Neural progenitor cell (in vitro differentiated cells): ENCODE results near the gene ZNF689. TPM values are rescaled to one million over a fixed set of nuclear protein-coding genes. Genes with fewer than 3 reads are reported as not detected.

Experiments used
- DNase-seq: peaks from one replicate; pipeline ENCODE4 v3.0.0-alpha.2; 2016; ENCODE audit warnings: low spot score
- H2AFZ ChIP-seq: fragments of 200-600 bp; sonication (generic); replicated peaks from 2 replicates; pipeline ENCODE4 v1.6.1; 2016; ENCODE audit warnings: antibody characterized with exemption
- H3F3A ChIP-seq: fragments of 200-600 bp; sonication (generic); 2 replicates; pipeline ENCODE4 v1.6.1; 2016; ENCODE audit warnings: antibody characterized with exemption, low read depth
- H3K27ac ChIP-seq: fragments of 200-600 bp; sonication (generic); 2 replicates; pipeline ENCODE4 v1.5.1; 2016; ENCODE audit warnings: mild to moderate bottlenecking
- H3K27me3 ChIP-seq: fragments of 200-600 bp; sonication (generic); 2 replicates; pipeline ENCODE4 v1.6.1; 2016; ENCODE audit warnings: mild to moderate bottlenecking, moderate library complexity
- H3K36me3 ChIP-seq: fragments of 200-600 bp; sonication (generic); 2 replicates; pipeline ENCODE4 v1.5.1; 2016
- H3K4me1 ChIP-seq: fragments of 200-600 bp; sonication (generic); 2 replicates; pipeline ENCODE4 v1.6.1; 2016; ENCODE audit warnings: mixed run types
- H3K4me2 ChIP-seq: fragments of 200-600 bp; sonication (generic); 2 replicates; pipeline ENCODE4 v1.6.1; 2016
- H3K4me3 ChIP-seq: fragments of 200-600 bp; sonication (generic); 2 replicates; pipeline ENCODE4 v1.5.1; 2016
- H3K79me2 ChIP-seq: fragments of 200-600 bp; sonication (generic); 2 replicates; pipeline ENCODE4 v1.6.1; 2016; ENCODE audit warnings: low read depth
- H3K9ac ChIP-seq: fragments of 200-600 bp; sonication (generic); 2 replicates; pipeline ENCODE4 v1.6.1; 2016
- H3K9me3 ChIP-seq: fragments of 200-600 bp; sonication (generic); 2 replicates; pipeline ENCODE4 v1.5.1; 2016; ENCODE audit warnings: low read depth
- H4K20me1 ChIP-seq: fragments of 200-600 bp; sonication (generic); 2 replicates; pipeline ENCODE4 v1.6.1; 2016; ENCODE audit warnings: low read depth
- H3K27ac Mint-ChIP-seq: 3 replicates; pipeline ENCODE4 v1.8.0; 2021; ENCODE audit warnings: mixed read lengths
- H3K27me3 Mint-ChIP-seq: 2 replicates; pipeline ENCODE4 v1.8.0; 2022; ENCODE audit warnings: low read depth, mild to moderate bottlenecking, inconsistent platforms, moderate library complexity, mixed read lengths; ENCODE audit not compliant: insufficient read depth
- H3K36me3 Mint-ChIP-seq: 3 replicates; pipeline ENCODE4 v1.8.0; 2021; ENCODE audit warnings: mixed read lengths
- H3K4me1 Mint-ChIP-seq: 3 replicates; pipeline ENCODE4 v1.8.0; 2021; ENCODE audit warnings: mixed read lengths
- H3K4me3 Mint-ChIP-seq: 3 replicates; pipeline ENCODE4 v1.8.0; 2021; ENCODE audit warnings: mild to moderate bottlenecking, moderate library complexity, mixed read lengths
- H3K9me3 Mint-ChIP-seq: 3 replicates; pipeline ENCODE4 v1.8.0; 2020; ENCODE audit warnings: mixed read lengths
- CTCF ChIP-seq: fragments of 200-600 bp; sonication (generic); IDR thresholded peaks from 2 replicates; pipeline ENCODE4 v1.5.1; 2017; ENCODE audit warnings: antibody characterized with exemption, mild to moderate bottlenecking
- EZH2 ChIP-seq: fragments of 200-600 bp; sonication (generic); IDR thresholded peaks from 2 replicates; pipeline ENCODE4 v1.6.1; 2017; ENCODE audit warnings: antibody characterized with exemption, mild to moderate bottlenecking, moderate library complexity
- EZH2phosphoT487 ChIP-seq: fragments of 200-600 bp; sonication (generic); IDR thresholded peaks from 2 replicates; pipeline ENCODE4 v1.6.1; 2017; ENCODE audit warnings: antibody characterized with exemption
- total RNA-seq: library from RNA; depleted of rRNA; stranded (reverse); fragments of >200 nt; gene quantifications from 2 replicates; pipeline ENCODE4 v1.2.3, GENCODE V29; 2015; ENCODE audit warnings: low replicate concordance

The ZNF689 gene
- total RNA-seq, 1 donor from 2014 or later = 9.2 TPM

GRCh38 chr16:30621765-30622164 is 11.6 kb upstream of the ZNF689 start:
- Histone ChIP-seq H3K9ac (no peak overlapping the region), H2AFZ (no peak overlapping the region), H3K27ac (no peak overlapping the region), H3K79me2 (no peaks in the 10 kb centered on the region), H3K36me3 (no peaks in the 10 kb centered on the region), H3K4me2 (no peak overlapping the region), H4K20me1 (no peaks in the 10 kb centered on the region), H3K4me1 (peaks cover 9% of the 10 kb centered on the region), H3K4me3 (no peak overlapping the region), H3F3A (no peaks in the 10 kb centered on the region), H3K9me3 (no peaks in the 10 kb centered on the region), H3K27me3 (no peaks in the 10 kb centered on the region)
- Mint-ChIP-seq H3K27ac (no peak overlapping the region), H3K27me3 (peaks cover 2% of the 10 kb centered on the region), H3K36me3 (peaks cover 4% of the 10 kb centered on the region), H3K4me3 (no peak overlapping the region), H3K4me1 (peaks cover 40% of the 10 kb centered on the region), H3K9me3 (peaks cover 7% of the 10 kb centered on the region)
- TF ChIP-seq CTCF = no peak
- TF ChIP-seq EZH2phosphoT487 = no peak
- TF ChIP-seq EZH2 = no peak
- DNase-seq = no peak

- H3K4me3 Mint-ChIP-seq = no peak overlapping the region
- no peaks in the 10 kb centered on the region for H3K79me2 ChIP-seq
These were observed 10.0 kb upstream of the ZNF689 start for GRCh38 chr16:30620169-30620568.

GRCh38 chr16:30619638-30620037 is 9.4 kb upstream of the ZNF689 start:
- Histone ChIP-seq H4K20me1 (no peaks in the 10 kb centered on the region), H3K4me1 (peaks cover 9% of the 10 kb centered on the region), H3K9ac (no peak overlapping the region), H3K79me2 (no peaks in the 10 kb centered on the region), H2AFZ (no peak overlapping the region), H3K27me3 (no peaks in the 10 kb centered on the region), H3K9me3 (no peaks in the 10 kb centered on the region), H3K27ac (no peak overlapping the region), H3K4me3 (no peak overlapping the region), H3F3A (no peaks in the 10 kb centered on the region), H3K36me3 (no peaks in the 10 kb centered on the region), H3K4me2 (no peak overlapping the region)
- TF ChIP-seq EZH2 = no peak
- no peak for TF ChIP-seq CTCF
- TF ChIP-seq EZH2phosphoT487 = no peak
- Mint-ChIP-seq H3K27ac (no peak overlapping the region), H3K27me3 (peaks cover 4% of the 10 kb centered on the region), H3K9me3 (peaks cover 7% of the 10 kb centered on the region), H3K36me3 (peaks cover 4% of the 10 kb centered on the region), H3K4me1 (peaks cover 43% of the 10 kb centered on the region), H3K4me3 (no peak overlapping the region)
- DNase-seq = no peak

More at GRCh38 chr16:30620169-30620568, 10.0 kb upstream of the ZNF689 start:
- Histone ChIP-seq H3K36me3 (no peaks in the 10 kb centered on the region), H3K4me1 (peaks cover 9% of the 10 kb centered on the region), H3K27ac (no peak overlapping the region), H3K9me3 (no peaks in the 10 kb centered on the region), H3F3A (no peaks in the 10 kb centered on the region), H4K20me1 (no peaks in the 10 kb centered on the region), H3K27me3 (no peaks in the 10 kb centered on the region), H3K4me2 (no peak overlapping the region), H2AFZ (no peak overlapping the region), H3K9ac (no peak overlapping the region), H3K4me3 (no peak overlapping the region)
- no peak for DNase-seq
- Mint-ChIP-seq H3K9me3 (peaks cover 7% of the 10 kb centered on the region), H3K27ac (no peak overlapping the region), H3K36me3 (peaks cover 4% of the 10 kb centered on the region), H3K4me1 (peaks cover 43% of the 10 kb centered on the region), H3K27me3 (peaks cover 4% of the 10 kb centered on the region)
- TF ChIP-seq CTCF (no peak), EZH2phosphoT487 (no peak), EZH2 (no peak)
